Spleen (tissue), 7 donors: Measurements from ENCODE around the gene TCERG1.

Experiments
- POLR2A ChIP-seq, 3 donors: fragments of 450-650 bp; IDR thresholded peaks; one replicate each; pipeline ENCODE4 v1.5.1; 2017; ENCODE audit warnings: antibody characterized with exemption in 3 of 3, mild to moderate bottlenecking in 1 of 3
- TF ChIP-seq, protein P1 (sequence below), 11 experiments: fragments of 200-600 bp in 7 of 11; fragments of 450-650 bp in 4 of 11; sonication (generic) in 4 of 11; IDR thresholded peaks in 8 of 11; conservative IDR thresholded peaks in 3 of 11; 1 replicate in 7 of 11; 2 replicates in 4 of 11; pipeline versions ENCODE4 v1.4.0 to v1.8.0; 2016 to 2021; ENCODE audit warnings: antibody characterized with exemption in 11 of 11, inconsistent platforms in 4 of 11, mild to moderate bottlenecking in 1 of 11
- donor health status: DM: no; HTN: no; CAD: no; lungs with moderate emphysema.
- donor health status: DM: no; HTN: no; CAD: no.
- donor health status: DM: no; HTN: no; CAD: no.

DNA sequence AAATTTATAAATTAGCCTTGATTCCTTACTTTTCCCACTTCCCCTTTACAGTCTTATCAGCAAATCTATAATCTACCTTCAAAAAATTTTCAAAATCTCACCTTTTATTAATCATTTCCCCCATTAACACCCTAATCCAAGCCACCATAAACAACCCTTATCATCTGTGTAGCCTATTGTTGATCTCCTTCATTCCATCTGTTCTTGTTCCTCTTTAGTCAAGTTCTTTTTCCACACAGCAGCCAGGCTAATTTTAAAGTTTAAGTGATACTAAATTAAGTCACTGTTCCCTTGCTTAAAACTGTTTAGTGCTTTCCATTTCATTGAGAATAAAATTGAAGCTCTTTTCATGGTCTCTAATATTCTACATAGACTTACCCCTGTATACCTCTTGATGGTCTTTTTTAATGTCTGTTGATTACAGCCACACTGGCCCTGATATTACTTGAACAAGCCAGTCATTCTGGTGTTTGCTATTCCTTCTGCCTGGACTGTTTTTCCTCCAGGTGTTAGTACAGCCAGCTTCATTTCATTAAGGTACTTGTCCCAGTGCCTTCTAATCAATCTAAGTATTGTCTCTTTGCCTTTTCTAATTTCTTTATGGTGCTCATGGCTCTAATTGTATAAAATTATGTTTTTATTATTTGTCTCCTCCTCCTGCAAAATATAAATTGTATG lies 37.7 kb downstream of the TCERG1 start:
- TF ChIP-seq, protein P1, sequence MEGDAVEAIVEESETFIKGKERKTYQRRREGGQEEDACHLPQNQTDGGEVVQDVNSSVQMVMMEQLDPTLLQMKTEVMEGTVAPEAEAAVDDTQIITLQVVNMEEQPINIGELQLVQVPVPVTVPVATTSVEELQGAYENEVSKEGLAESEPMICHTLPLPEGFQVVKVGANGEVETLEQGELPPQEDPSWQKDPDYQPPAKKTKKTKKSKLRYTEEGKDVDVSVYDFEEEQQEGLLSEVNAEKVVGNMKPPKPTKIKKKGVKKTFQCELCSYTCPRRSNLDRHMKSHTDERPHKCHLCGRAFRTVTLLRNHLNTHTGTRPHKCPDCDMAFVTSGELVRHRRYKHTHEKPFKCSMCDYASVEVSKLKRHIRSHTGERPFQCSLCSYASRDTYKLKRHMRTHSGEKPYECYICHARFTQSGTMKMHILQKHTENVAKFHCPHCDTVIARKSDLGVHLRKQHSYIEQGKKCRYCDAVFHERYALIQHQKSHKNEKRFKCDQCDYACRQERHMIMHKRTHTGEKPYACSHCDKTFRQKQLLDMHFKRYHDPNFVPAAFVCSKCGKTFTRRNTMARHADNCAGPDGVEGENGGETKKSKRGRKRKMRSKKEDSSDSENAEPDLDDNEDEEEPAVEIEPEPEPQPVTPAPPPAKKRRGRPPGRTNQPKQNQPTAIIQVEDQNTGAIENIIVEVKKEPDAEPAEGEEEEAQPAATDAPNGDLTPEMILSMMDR (IDR thresholded peaks at IDR 0.05 in 8 of 11, conservative IDR thresholded peaks at IDR 0.05 in 3 of 11): no peak
- no peak for TF ChIP-seq POLR2A (IDR thresholded peaks at IDR 0.05)
